Neutrophil (primary cell): Measurements from ENCODE around the gene TMEM213.

ENCODE experiments used
- H3K27ac ChIP-seq: fragments of 200-600 bp; sonication (generic); 2 replicates; pipeline ENCODE4 v1.5.1; 2016; ENCODE audit warnings: mild to moderate bottlenecking, moderate library complexity
- H3K27me3 ChIP-seq: fragments of 200-600 bp; sonication (generic); 2 replicates; pipeline ENCODE4 v1.6.0; 2016; ENCODE audit warnings: mild to moderate bottlenecking
- H3K36me3 ChIP-seq: fragments of 200-600 bp; sonication (generic); 2 replicates; pipeline ENCODE4 v1.5.1; 2017
- H3K4me1 ChIP-seq, 2 experiments: fragments of 200-600 bp in 1 of 2; sonication (generic) in 1 of 2; 1 replicate in 1 of 2; 2 replicates in 1 of 2; pipeline versions ENCODE4 v1.5.1 to v1.6.1; 2013 to 2016; ENCODE audit warnings: low read depth in 1 of 2, low read length in 1 of 2, mild to moderate bottlenecking in 1 of 2, moderate library complexity in 1 of 2; ENCODE audit not compliant: control insufficient read depth in 1 of 2, insufficient read depth in 1 of 2
- H3K4me3 ChIP-seq, 2 experiments: fragments of 200-600 bp in 1 of 2; sonication (generic) in 1 of 2; 1 replicate in 1 of 2; 2 replicates in 1 of 2; pipeline ENCODE4 v1.5.1; 2013 to 2016; ENCODE audit warnings: low read depth in 1 of 2, low read length in 1 of 2, mild to moderate bottlenecking in 1 of 2, moderate library complexity in 1 of 2
- H3K9me3 ChIP-seq: fragments of 200-600 bp; sonication (generic); 2 replicates; pipeline ENCODE4 v1.5.1; 2016
- CTCF ChIP-seq: fragments of 200-600 bp; sonication (generic); IDR thresholded peaks from 2 replicates; pipeline ENCODE4 v1.5.1; 2016; ENCODE audit warnings: antibody characterized with exemption

The TMEM213 gene

GRCh38 chr7:138752518-138753149 is 45.2 kb upstream of the TMEM213 start:
- Histone ChIP-seq H3K4me1 (no peaks in the 10 kb centered on the region), H3K27me3 (peaks cover 8% of the 10 kb centered on the region), H3K4me3 (no peak overlapping the region), H3K36me3 (no peaks in the 10 kb centered on the region), H3K9me3 (no peaks in the 10 kb centered on the region), H3K27ac (no peak overlapping the region)
- no peak for TF ChIP-seq CTCF

DNA sequence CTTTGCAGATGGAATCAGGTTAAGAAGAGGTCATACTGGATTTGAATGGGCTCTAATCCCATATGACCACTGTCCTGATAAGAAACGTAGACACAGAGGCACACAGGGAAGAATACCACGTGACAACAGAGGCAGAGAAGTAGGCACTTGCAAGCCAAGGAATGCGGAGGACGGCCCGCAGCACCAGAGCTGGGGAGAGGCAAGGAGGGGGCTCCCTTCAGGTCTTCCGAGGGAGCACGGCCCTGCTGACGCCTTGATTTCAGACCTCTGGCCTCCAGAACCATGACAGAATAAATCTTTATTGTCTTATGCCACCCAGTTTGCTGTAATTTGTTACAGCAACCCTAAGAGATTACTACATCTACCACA is 44.7 kb upstream of the TMEM213 start:
- H3K4me3 ChIP-seq: no peak overlapping the region
- H3K27ac ChIP-seq: no peak overlapping the region
- no peaks in the 10 kb centered on the region for H3K4me1 ChIP-seq
- H3K27me3 ChIP-seq: peaks cover 8% of the 10 kb centered on the region
- H3K9me3 ChIP-seq: no peaks in the 10 kb centered on the region
- no peak for TF ChIP-seq CTCF
- H3K36me3 ChIP-seq: no peaks in the 10 kb centered on the region

DNA sequence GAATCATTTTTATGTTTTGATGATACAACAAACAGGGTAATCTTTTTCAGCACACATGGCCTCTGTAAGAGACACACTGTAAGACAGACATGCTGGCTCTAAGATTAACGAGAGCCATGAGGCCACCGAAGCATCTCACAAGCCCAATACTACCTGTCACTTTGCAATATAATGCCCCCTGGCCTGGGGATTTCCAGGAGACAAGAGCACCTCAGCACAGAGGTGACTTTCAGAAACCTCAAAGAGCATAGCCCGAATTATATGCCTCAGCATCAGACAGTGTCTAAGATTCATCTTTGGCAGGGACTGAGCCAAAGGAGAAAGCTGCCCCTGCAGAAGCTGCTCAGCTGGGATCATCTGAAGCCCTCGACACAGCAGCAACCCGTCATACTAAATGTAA is 44.2 kb upstream of the TMEM213 start:
- peaks cover 8% of the 10 kb centered on the region for H3K27me3 ChIP-seq
- H3K36me3 ChIP-seq: no peaks in the 10 kb centered on the region
- no peaks in the 10 kb centered on the region for H3K4me1 ChIP-seq
- no peak overlapping the region for H3K4me3 ChIP-seq
- no peak for TF ChIP-seq CTCF
- H3K9me3 ChIP-seq: no peaks in the 10 kb centered on the region
- no peak overlapping the region for H3K27ac ChIP-seq

- Histone ChIP-seq H3K9me3 (no peaks in the 10 kb centered on the region), H3K36me3 (no peaks in the 10 kb centered on the region), H3K4me3 (no peak overlapping the region), H3K27ac (no peak overlapping the region), H3K27me3 (peaks cover 8% of the 10 kb centered on the region), H3K4me1 (no peaks in the 10 kb centered on the region)
- no peak for TF ChIP-seq CTCF
These were observed 42.5 kb upstream of the TMEM213 start for GRCh38 chr7:138755331-138755747.

GRCh38 chr7:138755842-138756590 is 41.8 kb upstream of the TMEM213 start:
- no peaks in the 10 kb centered on the region for H3K4me1 ChIP-seq
- no peak for TF ChIP-seq CTCF
- H3K27me3 ChIP-seq: peaks cover 8% of the 10 kb centered on the region
- H3K27ac ChIP-seq: no peak overlapping the region
- no peaks in the 10 kb centered on the region for H3K9me3 ChIP-seq
- H3K4me3 ChIP-seq: no peak overlapping the region
- H3K36me3 ChIP-seq: no peaks in the 10 kb centered on the region
